ENCODE data around the gene UQCRQ.

DNA sequence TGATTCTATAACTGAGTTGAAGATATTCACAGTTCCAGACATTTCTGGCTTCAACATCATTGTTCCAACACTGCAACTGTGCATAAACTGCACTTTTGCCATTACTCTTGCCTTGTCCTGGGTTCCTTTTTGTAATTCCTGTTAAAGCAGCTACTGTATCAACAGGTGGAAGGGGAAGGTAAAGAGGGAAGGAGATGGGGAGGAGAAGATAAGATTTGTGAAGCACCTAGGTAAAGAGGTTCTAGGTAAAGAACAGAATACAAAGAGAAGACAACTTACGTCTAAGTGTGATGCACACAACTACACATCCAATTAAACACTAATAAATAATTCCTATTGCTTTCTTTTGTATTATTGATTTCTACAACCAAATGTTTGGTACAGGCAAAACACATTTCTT is 43.3 kb downstream of the UQCRQ start:
- TF ChIP-seq, protein P1, sequence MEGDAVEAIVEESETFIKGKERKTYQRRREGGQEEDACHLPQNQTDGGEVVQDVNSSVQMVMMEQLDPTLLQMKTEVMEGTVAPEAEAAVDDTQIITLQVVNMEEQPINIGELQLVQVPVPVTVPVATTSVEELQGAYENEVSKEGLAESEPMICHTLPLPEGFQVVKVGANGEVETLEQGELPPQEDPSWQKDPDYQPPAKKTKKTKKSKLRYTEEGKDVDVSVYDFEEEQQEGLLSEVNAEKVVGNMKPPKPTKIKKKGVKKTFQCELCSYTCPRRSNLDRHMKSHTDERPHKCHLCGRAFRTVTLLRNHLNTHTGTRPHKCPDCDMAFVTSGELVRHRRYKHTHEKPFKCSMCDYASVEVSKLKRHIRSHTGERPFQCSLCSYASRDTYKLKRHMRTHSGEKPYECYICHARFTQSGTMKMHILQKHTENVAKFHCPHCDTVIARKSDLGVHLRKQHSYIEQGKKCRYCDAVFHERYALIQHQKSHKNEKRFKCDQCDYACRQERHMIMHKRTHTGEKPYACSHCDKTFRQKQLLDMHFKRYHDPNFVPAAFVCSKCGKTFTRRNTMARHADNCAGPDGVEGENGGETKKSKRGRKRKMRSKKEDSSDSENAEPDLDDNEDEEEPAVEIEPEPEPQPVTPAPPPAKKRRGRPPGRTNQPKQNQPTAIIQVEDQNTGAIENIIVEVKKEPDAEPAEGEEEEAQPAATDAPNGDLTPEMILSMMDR (IDR thresholded peaks at IDR 0.05) = no peak
- no peak for TF ChIP-seq ZFX (IDR thresholded peaks at IDR 0.05; ENCODE audit: borderline replicate concordance)

Data from 22Rv1 (cell line).